Naive B cell (primary cell): ENCODE measurements around the gene HOXA5. TPM values are rescaled to one million over a fixed set of nuclear protein-coding genes. Genes with fewer than 3 reads are reported as not detected.
A peak's percentile ranks its signal among the peaks of the same experiment; 100 is the strongest.

ENCODE experiments used
- ATAC-seq, 2 donors: fragments of 150-1000 bp; cut with Tn5 transposase; 2 replicates each; pipeline ENCODE4 v1.10.0; 2021; ENCODE audit warnings: low read depth in 2 of 2, mild to moderate bottlenecking in 2 of 2, moderate library complexity in 2 of 2
- DNase-seq: peaks from one replicate; pipeline ENCODE4 v3.0.0; 2022
- H3K27ac Mint-ChIP-seq, 6 donors: one replicate each; pipeline ENCODE4 v1.8.0; 2020 to 2022; ENCODE audit warnings: mild to moderate bottlenecking in 6 of 6, mixed read lengths in 6 of 6, moderate library complexity in 5 of 6, inconsistent platforms in 2 of 6
- H3K27me3 Mint-ChIP-seq, 3 donors: one replicate each; pipeline ENCODE4 v1.8.0; 2021 to 2022; ENCODE audit warnings: mixed read lengths in 3 of 3, mild to moderate bottlenecking in 1 of 3
- H3K36me3 Mint-ChIP-seq, 2 donors: one replicate each; pipeline ENCODE4 v1.8.0; 2020 to 2022; ENCODE audit warnings: mixed read lengths in 2 of 2, inconsistent platforms in 1 of 2, mild to moderate bottlenecking in 1 of 2
- H3K4me1 Mint-ChIP-seq, 3 donors: one replicate each; pipeline ENCODE4 v1.8.0; 2020 to 2022; ENCODE audit warnings: mixed read lengths in 3 of 3, inconsistent platforms in 1 of 3, mild to moderate bottlenecking in 1 of 3, moderate library complexity in 1 of 3
- H3K4me3 Mint-ChIP-seq, 8 donors: one replicate each; pipeline ENCODE4 v1.8.0; 2020 to 2022; ENCODE audit warnings: mild to moderate bottlenecking in 8 of 8, mixed read lengths in 8 of 8, moderate library complexity in 8 of 8, inconsistent platforms in 2 of 8
- H3K9me3 Mint-ChIP-seq, 7 donors: one replicate each; pipeline ENCODE4 v1.8.0; 2020 to 2022; ENCODE audit warnings: mixed read lengths in 7 of 7, mild to moderate bottlenecking in 5 of 7, inconsistent platforms in 2 of 7, moderate library complexity in 1 of 7
- polyA plus RNA-seq, 6 donors: library from polyadenylated mRNA; unstranded; fragments of 300-500 nt; fragmentation: Illumina TruSeq; gene quantifications; one replicate each; pipeline ENCODE4 v1.2.3, GENCODE V29; 2021; ENCODE audit warnings: low read depth in 6 of 6

Gene HOXA5
- polyA plus RNA-seq: not detected

GRCh38 chr7:27143023-27143949 lies at the start of gene HOXA5:
Gene HOXA5, minus strand, starts transcription at chr7:27143681. Its CDS starts 74 bp downstream, at chr7:27143607.
- no peak for DNase-seq
- Mint-ChIP-seq H3K4me1 (peaks cover 12 to 19% (median 15%) of the 10 kb centered on the region in 3 donors), H3K4me3 (peak within 1 kb of the TSS; percentile 33 to 78 (median 58)), H3K9me3 (peaks cover 0 to 7% (median 2%) of the 10 kb centered on the region in 7 donors), H3K27ac (peak within 1 kb of the TSS in 4 of 6 donors; percentile 28 to 91 (median 75)), H3K36me3 (peaks cover 0 to 13% of the 10 kb centered on the region in 2 donors), H3K27me3 (peaks cover 53 to 80% (median 63%) of the 10 kb centered on the region in 3 donors)
- ATAC-seq: peak in 1 of 2 donors; percentile 66

- Mint-ChIP-seq H3K4me3 (peak overlapping the region in 6 of 8 donors; percentile 62 to 86 (median 79)), H3K9me3 (peaks cover 0 to 19% (median 3%) of the 10 kb centered on the region in 7 donors), H3K4me1 (peaks cover 23 to 34% (median 28%) of the 10 kb centered on the region in 3 donors), H3K27ac (peak overlapping the region in 4 of 6 donors; percentile 31 to 91 (median 66)), H3K27me3 (peaks cover 76 to 80% (median 78%) of the 10 kb centered on the region in 3 donors), H3K36me3 (peaks cover 0 to 4% of the 10 kb centered on the region in 2 donors)
- ATAC-seq (peak; percentile 53 to 61), DNase-seq (no peak)
These were observed 49.3 kb upstream of the HOXA5 start for GRCh38 chr7:27192546-27193334.

GRCh38 chr7:27191833-27192545 lies 48.5 kb upstream of the HOXA5 start:
- Mint-ChIP-seq H3K27ac (peak overlapping the region in 3 of 6 donors; percentile 31 to 86 (median 62)), H3K4me3 (peak overlapping the region; percentile 28 to 82 (median 55)), H3K27me3 (peaks cover 78 to 81% (median 79%) of the 10 kb centered on the region in 3 donors), H3K36me3 (no peaks in the 10 kb centered on the region), H3K9me3 (peaks cover 0 to 19% (median 3%) of the 10 kb centered on the region in 7 donors), H3K4me1 (peaks cover 24 to 41% (median 31%) of the 10 kb centered on the region in 3 donors)
- DNase-seq (no peak), ATAC-seq (no peak)

- ATAC-seq (no peak), DNase-seq (no peak)
- peaks cover 0 to under 1% of the 10 kb centered on the region in 2 donors for H3K36me3 Mint-ChIP-seq
- H3K27me3 Mint-ChIP-seq: peaks cover 80 to 83% (median 81%) of the 10 kb centered on the region in 3 donors
- peaks cover 0 to 24% (median 4%) of the 10 kb centered on the region in 7 donors for H3K9me3 Mint-ChIP-seq
- peak overlapping the region in 5 of 8 donors; percentile 28 to 63 (median 58) for H3K4me3 Mint-ChIP-seq
- H3K27ac Mint-ChIP-seq: peak overlapping the region in 2 of 6 donors; percentile 54 to 59
- H3K4me1 Mint-ChIP-seq: peaks cover 26 to 43% (median 32%) of the 10 kb centered on the region in 3 donors
These were observed 47.8 kb upstream of the HOXA5 start for GRCh38 chr7:27191161-27191731.

- H3K27ac Mint-ChIP-seq: peak overlapping the region in 3 of 6 donors; percentile 36 to 86 (median 53)
These were observed 46.7 kb upstream of the HOXA5 start for GRCh38 chr7:27189997-27190748.

GRCh38 chr7:27189295-27189996 lies 46.0 kb upstream of the HOXA5 start:
- Mint-ChIP-seq H3K27ac (peak overlapping the region in 3 of 6 donors; percentile 35 to 86 (median 53)), H3K9me3 (peaks cover 0 to 28% (median 9%) of the 10 kb centered on the region in 7 donors), H3K4me3 (peak overlapping the region; percentile 28 to 89 (median 80)), H3K4me1 (peaks cover 41 to 58% (median 49%) of the 10 kb centered on the region in 3 donors), H3K36me3 (peaks cover 0 to 8% of the 10 kb centered on the region in 2 donors), H3K27me3 (peaks cover 75 to 90% (median 80%) of the 10 kb centered on the region in 3 donors)
- DNase-seq (no peak), ATAC-seq (no peak)

More at GRCh38 chr7:27189997-27190748, 46.7 kb upstream of the HOXA5 start:
- Mint-ChIP-seq H3K4me3 (peak overlapping the region in 7 of 8 donors; percentile 16 to 86 (median 58)), H3K9me3 (peaks cover 0 to 28% (median 4%) of the 10 kb centered on the region in 7 donors), H3K36me3 (peaks cover 0 to 8% of the 10 kb centered on the region in 2 donors), H3K27me3 (peaks cover 76 to 89% (median 80%) of the 10 kb centered on the region in 3 donors), H3K4me1 (peaks cover 34 to 51% (median 41%) of the 10 kb centered on the region in 3 donors)
- DNase-seq (no peak), ATAC-seq (no peak)

- peaks cover 74 to 88% (median 76%) of the 10 kb centered on the region in 3 donors for H3K27me3 Mint-ChIP-seq
- H3K36me3 Mint-ChIP-seq: peaks cover 0 to 8% of the 10 kb centered on the region in 2 donors
- H3K4me3 Mint-ChIP-seq: peak overlapping the region; percentile 28 to 89 (median 82)
- peak; percentile 22 for ATAC-seq
- peaks cover 0 to 28% (median 9%) of the 10 kb centered on the region in 7 donors for H3K9me3 Mint-ChIP-seq
- H3K4me1 Mint-ChIP-seq: peaks cover 41 to 63% (median 47%) of the 10 kb centered on the region in 3 donors
- DNase-seq: no peak
- peak overlapping the region in 4 of 6 donors; percentile 42 to 82 (median 68) for H3K27ac Mint-ChIP-seq
These were observed 45.2 kb upstream of the HOXA5 start for GRCh38 chr7:27188386-27189294.

GRCh38 chr7:27187475-27188385 lies 44.2 kb upstream of the HOXA5 start:
- Mint-ChIP-seq H3K27me3 (peaks cover 71 to 86% (median 80%) of the 10 kb centered on the region in 3 donors), H3K4me1 (peaks cover 41 to 60% (median 49%) of the 10 kb centered on the region in 3 donors)
- no peak for ATAC-seq

GRCh38 chr7:27186668-27187474 lies 43.4 kb upstream of the HOXA5 start:
- peak overlapping the region in 5 of 8 donors; percentile 17 to 78 (median 35) for H3K4me3 Mint-ChIP-seq
- H3K4me1 Mint-ChIP-seq: peaks cover 41 to 55% (median 51%) of the 10 kb centered on the region in 3 donors
- peaks cover 71 to 87% (median 84%) of the 10 kb centered on the region in 3 donors for H3K27me3 Mint-ChIP-seq
- DNase-seq (no peak), ATAC-seq (no peak)
- peak overlapping the region in 3 of 6 donors; percentile 66 to 84 (median 69) for H3K27ac Mint-ChIP-seq
- peaks cover 0 to 8% of the 10 kb centered on the region in 2 donors for H3K36me3 Mint-ChIP-seq
- peaks cover 0 to 32% (median 9%) of the 10 kb centered on the region in 7 donors for H3K9me3 Mint-ChIP-seq

More at GRCh38 chr7:27187475-27188385, 44.2 kb upstream of the HOXA5 start:
- Mint-ChIP-seq H3K27ac (peak overlapping the region in 4 of 6 donors; percentile 42 to 82 (median 78)), H3K9me3 (peaks cover 0 to 30% (median 9%) of the 10 kb centered on the region in 7 donors), H3K36me3 (peaks cover 0 to 8% of the 10 kb centered on the region in 2 donors), H3K4me3 (peak overlapping the region; percentile 54 to 89 (median 82))
- no peak for DNase-seq
